Activated CD4-positive, CD25-positive, alpha-beta regulatory T cell treated with anti-CD3 and anti-CD28 coated beads, Interleukin-2, amount 50 U/mL, for 72 hours (primary cell): ENCODE results near the gene TNFRSF9.

Source experiments
- DNase-seq: peaks from one replicate; pipeline ENCODE4 v3.0.0; 2021

Gene TNFRSF9

DNA sequence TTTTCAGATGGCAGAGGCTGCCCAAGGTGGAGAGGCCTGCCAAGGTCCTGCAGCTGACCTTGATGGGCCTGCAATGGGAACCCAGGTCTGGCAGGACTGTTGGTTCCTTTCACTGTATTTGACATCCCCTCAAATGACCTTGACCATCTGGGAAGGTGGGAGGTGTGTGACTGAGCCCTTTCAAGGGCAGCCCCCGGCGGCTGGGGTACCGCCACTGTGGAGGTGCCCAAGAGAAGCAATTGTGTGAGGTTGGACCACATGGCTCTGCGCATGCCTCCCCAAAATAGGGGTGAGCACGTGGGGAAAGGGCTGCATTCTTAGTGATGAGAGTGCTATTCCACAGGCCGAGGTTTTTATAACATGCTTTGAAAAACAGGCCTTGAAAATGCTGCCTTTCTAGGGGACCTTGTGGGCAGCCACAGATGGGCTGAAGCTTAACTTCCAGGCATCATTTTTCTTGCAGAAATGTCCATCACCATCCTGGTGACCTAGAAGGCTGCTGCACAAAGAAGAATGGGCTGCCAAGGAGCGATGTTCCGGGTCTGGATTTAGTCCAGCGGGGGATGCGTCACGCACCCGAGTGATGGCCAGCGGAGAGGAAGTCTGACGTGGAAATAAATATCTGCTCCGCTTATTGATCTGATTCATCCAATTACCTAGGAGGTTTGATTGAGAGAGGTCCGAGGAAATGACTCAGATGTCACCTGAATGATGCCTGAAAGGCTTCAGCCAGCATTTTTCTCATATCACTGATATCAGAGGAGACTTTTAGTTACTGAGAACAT lies 71.3 kb downstream of the TNFRSF9 start:
- DNase-seq, result no peak

DNA sequence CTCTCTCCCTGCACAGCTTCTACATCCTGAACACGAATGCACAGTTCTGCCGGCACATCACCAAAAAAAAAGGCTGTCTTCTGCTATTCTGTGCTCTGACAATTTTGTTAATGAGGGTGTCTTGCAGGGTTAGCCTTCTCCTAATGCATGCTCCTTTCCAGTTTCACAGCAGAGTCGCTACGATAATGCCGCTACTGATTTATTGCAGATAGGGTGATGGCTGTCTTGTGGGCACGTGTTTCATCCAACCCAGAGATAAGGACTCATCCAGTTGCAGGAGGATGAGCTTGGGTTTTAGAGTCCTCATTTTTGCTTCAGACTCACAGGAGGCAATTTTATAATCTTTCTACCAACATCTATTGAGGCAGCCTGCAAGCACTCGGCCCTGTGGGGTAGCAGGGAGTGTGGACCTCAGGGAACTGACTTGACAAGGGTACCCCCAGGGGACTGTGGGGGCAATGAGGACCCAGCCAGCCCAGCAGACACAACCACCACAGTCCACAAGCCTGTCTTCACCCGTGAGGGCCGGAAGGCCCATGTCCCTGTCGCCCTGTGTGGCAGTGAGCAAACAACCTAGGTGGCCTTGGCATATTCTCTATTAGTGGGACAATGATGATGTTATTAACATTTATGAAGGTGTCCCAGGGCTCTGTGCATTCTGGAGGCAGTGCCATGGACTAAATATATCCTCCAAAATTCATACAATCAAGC lies 72.4 kb downstream of the TNFRSF9 start:
- DNase-seq, result no peak

DNA sequence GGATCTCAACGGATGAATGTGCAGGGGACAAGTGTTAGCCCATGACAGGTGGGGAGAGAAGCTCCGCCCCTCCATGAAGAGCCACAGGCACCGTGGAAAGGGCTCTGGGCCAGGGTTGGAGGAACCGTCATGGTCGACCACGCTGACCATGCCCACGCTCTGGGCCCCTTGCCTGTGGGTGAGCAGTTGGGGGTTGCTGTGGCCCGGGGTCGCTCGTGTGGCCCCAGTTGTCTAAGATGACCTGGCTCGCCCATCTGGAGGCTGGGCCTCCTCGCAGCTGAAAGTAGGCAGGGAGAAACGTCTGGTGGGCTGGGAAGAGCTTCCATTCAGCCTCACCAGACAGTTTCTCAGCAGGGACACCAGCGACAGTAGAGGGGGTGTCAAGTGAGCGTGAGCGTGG lies 74.7 kb downstream of the TNFRSF9 start:
- DNase-seq, result no peak
